Prostate gland (tissue), 2 donors: Measurements from ENCODE around the gene SIGLEC14. TPM values are rescaled to one million over a fixed set of nuclear protein-coding genes. Genes with fewer than 3 reads are reported as not detected.

Experiments
- DNase-seq: peaks from one replicate; pipeline ENCODE4 v3.0.0-alpha.2; 2019; ENCODE audit warnings: low spot score
- H3K27ac ChIP-seq, 2 donors: fragments of 200-600 bp; sonication (generic); 2 replicates each; pipeline ENCODE4 v1.5.1; 2017 to 2019
- H3K27me3 ChIP-seq: fragments of 200-600 bp; sonication (generic); replicated peaks from 2 replicates; pipeline ENCODE4 v1.5.1; 2019; ENCODE audit not compliant: insufficient read depth
- H3K36me3 ChIP-seq, 2 donors: fragments of 200-600 bp; sonication (generic); 1 replicate in 1 of 2; 2 replicates in 1 of 2; pipeline versions ENCODE4 v1.5.1 to v1.8.1; 2017 to 2019
- H3K4me1 ChIP-seq: fragments of 200-600 bp; sonication (generic); replicated peaks from 2 replicates; pipeline ENCODE4 v1.5.1; 2019
- H3K4me3 ChIP-seq, 2 donors: fragments of 200-600 bp; sonication (generic); 2 replicates each; pipeline ENCODE4 v1.5.1; 2017 to 2019
- H3K9me3 ChIP-seq: fragments of 200-600 bp; sonication (generic); 2 replicates; pipeline ENCODE4 v1.5.1; 2017
- POLR2A ChIP-seq: fragments of 450-650 bp; IDR thresholded peaks from one replicate; pipeline ENCODE4 v1.6.1; 2016; ENCODE audit warnings: antibody characterized with exemption, mild to moderate bottlenecking
- POLR2AphosphoS5 ChIP-seq: sonication (generic); formaldehyde crosslinking; IDR thresholded peaks from one replicate; pipeline ENCODE4 v1.6.1; 2017; ENCODE audit warnings: antibody characterized with exemption
- WGBS: methylation state at CpG from one replicate; pipeline ENCODE4 v1.1.5; 2018; 5-methylcytosine and 5-hydroxymethylcytosine counted together
- intact Hi-C: fragments of 100-400 bp; cut with DNase I; formaldehyde crosslinking; loops from one replicate; pipeline ENCODE4 v1.14.2; 2022
- total RNA-seq, 2 donors: library from RNA; depleted of rRNA; stranded (reverse); fragments of >200 nt; gene quantifications; one replicate each; pipeline ENCODE4 v1.1.0, GENCODE V29; 2016
- TF ChIP-seq, protein P1 (sequence below), 4 experiments: fragments of 200-600 bp in 2 of 4; fragments of 450-650 bp in 2 of 4; sonication (generic) in 2 of 4; IDR thresholded peaks; 1 replicate in 3 of 4; 2 replicates in 1 of 4; pipeline ENCODE4 v1.5.1; 2016 to 2019; ENCODE audit warnings: antibody characterized with exemption in 4 of 4, mild to moderate bottlenecking in 2 of 4, moderate library complexity in 2 of 4

The SIGLEC14 gene
- total RNA-seq, 2 donors from 2014 or later: 1.8 to 8.0 TPM

DNA sequence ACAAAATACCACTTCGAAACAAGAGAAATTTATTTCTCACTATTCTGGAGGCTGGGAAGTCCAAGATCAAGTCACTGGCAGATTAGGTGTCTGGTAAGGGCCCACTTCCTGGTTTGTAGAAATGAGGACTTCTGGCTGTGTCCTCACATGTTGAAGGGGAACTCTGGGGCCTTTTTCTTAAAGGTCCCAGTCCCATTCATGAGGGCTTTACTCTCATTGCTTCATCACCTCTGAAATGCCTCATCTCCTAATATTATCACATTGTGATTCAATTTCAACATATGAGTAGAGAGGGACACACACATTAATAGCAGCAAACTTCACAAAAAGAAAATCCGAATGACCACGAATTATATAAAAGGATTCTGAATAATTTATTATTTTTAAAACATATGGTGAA lies 21.6 kb upstream of the SIGLEC14 start:
- Histone ChIP-seq H3K27me3 (no peaks in the 10 kb centered on the region), H3K4me1 (no peaks in the 10 kb centered on the region), H3K9me3 (no peaks in the 10 kb centered on the region), H3K4me3 (no peak overlapping the region), H3K36me3 (no peaks in the 10 kb centered on the region), H3K27ac (no peak overlapping the region)
- no peak for DNase-seq
- 90% methylated on average over 3 of the region's 3 CpGs for WGBS
- intact Hi-C loops: loop anchor here (10.0 kb wide), 1 partner anchor 107 kb away; no protein-coding TSS in a partner anchor
- TF ChIP-seq POLR2AphosphoS5: no peak
- TF ChIP-seq, protein P1, sequence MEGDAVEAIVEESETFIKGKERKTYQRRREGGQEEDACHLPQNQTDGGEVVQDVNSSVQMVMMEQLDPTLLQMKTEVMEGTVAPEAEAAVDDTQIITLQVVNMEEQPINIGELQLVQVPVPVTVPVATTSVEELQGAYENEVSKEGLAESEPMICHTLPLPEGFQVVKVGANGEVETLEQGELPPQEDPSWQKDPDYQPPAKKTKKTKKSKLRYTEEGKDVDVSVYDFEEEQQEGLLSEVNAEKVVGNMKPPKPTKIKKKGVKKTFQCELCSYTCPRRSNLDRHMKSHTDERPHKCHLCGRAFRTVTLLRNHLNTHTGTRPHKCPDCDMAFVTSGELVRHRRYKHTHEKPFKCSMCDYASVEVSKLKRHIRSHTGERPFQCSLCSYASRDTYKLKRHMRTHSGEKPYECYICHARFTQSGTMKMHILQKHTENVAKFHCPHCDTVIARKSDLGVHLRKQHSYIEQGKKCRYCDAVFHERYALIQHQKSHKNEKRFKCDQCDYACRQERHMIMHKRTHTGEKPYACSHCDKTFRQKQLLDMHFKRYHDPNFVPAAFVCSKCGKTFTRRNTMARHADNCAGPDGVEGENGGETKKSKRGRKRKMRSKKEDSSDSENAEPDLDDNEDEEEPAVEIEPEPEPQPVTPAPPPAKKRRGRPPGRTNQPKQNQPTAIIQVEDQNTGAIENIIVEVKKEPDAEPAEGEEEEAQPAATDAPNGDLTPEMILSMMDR (IDR thresholded peaks at IDR 0.05): no peak
- TF ChIP-seq POLR2A: no peak

DNA sequence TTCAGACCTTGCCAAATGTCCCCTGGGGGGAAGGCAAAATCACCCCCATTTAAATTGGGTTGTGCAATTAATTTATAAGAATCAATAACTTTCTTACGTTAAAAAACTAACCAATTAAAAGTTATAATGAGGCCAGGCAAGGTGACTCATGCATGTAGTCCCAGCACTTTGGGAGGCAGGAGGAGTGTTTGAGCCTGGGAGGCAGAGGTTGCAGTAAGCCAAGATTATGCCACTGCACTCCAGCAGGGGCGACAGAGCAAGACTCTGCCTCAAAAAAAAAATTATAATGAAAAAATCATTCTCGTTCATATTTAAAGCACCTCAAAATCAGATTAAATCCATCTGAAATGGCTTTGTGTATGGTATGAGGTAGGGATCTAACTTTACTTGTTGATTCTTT lies 18.4 kb upstream of the SIGLEC14 start:
- H3K4me3 ChIP-seq: no peak overlapping the region
- DNase-seq: no peak
- H3K27me3 ChIP-seq: no peaks in the 10 kb centered on the region
- H3K4me1 ChIP-seq: no peaks in the 10 kb centered on the region
- TF ChIP-seq POLR2A (no peak), POLR2AphosphoS5 (no peak)
- no peaks in the 10 kb centered on the region for H3K36me3 ChIP-seq
- H3K27ac ChIP-seq: no peak overlapping the region
- intact Hi-C loops: loop anchor here (10.0 kb wide), 1 partner anchor 110 kb away; no protein-coding TSS in a partner anchor
- 44% methylated on average over 3 of the region's 3 CpGs for WGBS
- no peaks in the 10 kb centered on the region for H3K9me3 ChIP-seq

DNA sequence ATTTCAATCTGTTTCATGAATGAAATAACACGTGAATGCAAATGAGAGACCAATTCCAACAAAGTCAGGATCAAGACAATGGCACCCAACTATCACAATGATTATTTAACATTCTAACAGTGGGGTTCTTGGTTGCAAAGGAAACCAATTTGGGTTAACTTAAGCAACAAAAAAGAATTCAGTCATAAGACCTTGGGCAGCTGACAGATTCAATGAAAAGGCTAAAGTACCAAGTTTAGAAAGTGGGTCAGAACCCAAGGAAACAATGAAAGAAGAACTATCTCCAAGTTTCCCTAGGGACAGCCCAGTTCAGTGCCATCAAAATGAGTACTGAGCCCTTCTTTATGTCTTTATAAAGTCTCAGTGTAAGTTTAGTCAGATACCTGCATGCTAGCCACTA lies 17.5 kb upstream of the SIGLEC14 start:
- Histone ChIP-seq H3K27me3 (no peaks in the 10 kb centered on the region), H3K27ac (no peak overlapping the region), H3K9me3 (no peaks in the 10 kb centered on the region), H3K4me3 (no peak overlapping the region), H3K36me3 (no peaks in the 10 kb centered on the region), H3K4me1 (no peaks in the 10 kb centered on the region)
- 27% methylated on average over 1 of the region's 1 CpG for WGBS
- intact Hi-C loops: loop anchor here (10.0 kb wide), 1 partner anchor 111 kb away; no protein-coding TSS in a partner anchor
- DNase-seq: no peak
- TF ChIP-seq, protein P1 (IDR thresholded peaks at IDR 0.05): no peak
- TF ChIP-seq POLR2AphosphoS5 (no peak), POLR2A (no peak)

DNA sequence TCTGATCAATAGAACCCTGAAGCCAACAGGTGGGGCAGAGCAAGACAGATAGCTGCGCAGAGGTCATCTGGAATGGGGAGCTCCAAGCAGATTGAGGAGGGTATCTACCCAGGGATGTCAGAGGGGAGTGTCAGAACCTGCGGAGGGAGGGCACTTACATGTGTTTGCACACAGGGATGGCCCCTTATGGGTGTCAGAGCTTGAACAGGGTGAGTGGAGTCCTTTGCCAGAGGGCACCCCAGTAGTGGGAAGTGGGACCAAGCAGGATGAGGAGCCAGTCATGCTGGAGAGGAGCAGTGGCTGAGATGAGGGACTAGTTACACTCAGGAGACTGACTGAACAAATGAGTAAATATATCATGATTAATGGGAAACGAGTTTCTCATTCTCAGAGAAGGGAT lies 17.0 kb upstream of the SIGLEC14 start:
- no peaks in the 10 kb centered on the region for H3K4me1 ChIP-seq
- WGBS: 52% methylated on average over 3 of the region's 3 CpGs
- no peak for TF ChIP-seq POLR2A
- no peak for TF ChIP-seq POLR2AphosphoS5
- TF ChIP-seq, protein P1 (IDR thresholded peaks at IDR 0.05): no peak
- no peaks in the 10 kb centered on the region for H3K27me3 ChIP-seq
- intact Hi-C loops: loop anchor here (10.0 kb wide), 1 partner anchor 111 kb away; no protein-coding TSS in a partner anchor
- no peak overlapping the region for H3K4me3 ChIP-seq
- no peaks in the 10 kb centered on the region for H3K9me3 ChIP-seq
- no peak for DNase-seq
- H3K27ac ChIP-seq: no peak overlapping the region
- no peaks in the 10 kb centered on the region for H3K36me3 ChIP-seq

DNA sequence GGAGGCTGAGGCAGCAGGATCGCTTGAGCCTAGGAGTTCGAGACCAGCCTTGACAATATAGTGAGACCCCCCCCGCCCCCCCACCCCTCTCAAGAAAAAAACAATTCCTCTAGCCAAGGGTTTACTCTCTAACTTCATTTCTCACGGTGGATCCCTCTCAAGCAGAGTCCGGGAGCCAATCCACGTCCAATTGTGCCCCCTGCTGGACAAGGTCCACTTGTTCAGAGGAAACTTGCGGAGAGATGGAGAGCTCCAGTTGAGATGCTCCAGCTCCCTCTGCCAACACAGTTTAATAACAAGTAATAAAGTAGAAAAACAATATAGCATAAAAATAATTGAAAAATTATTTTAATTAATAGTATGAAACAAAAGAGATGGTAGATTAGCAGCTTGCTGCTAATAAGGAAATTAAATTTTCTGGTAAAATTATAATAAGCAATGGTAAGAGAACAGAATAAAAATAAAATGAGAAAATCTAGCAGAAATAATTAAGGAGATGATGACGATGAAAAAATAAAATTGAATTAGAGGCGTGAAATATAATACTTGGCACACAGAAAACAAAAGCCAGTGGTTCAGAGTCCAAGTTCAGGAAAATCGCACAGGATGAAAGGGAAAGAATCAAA lies 14.5 kb upstream of the SIGLEC14 start:
- 10% methylated on average over 10 of the region's 10 CpGs for WGBS
- Histone ChIP-seq H3K4me1 (no peaks in the 10 kb centered on the region), H3K9me3 (no peaks in the 10 kb centered on the region), H3K27ac (no peak overlapping the region), H3K27me3 (no peaks in the 10 kb centered on the region), H3K4me3 (no peak overlapping the region), H3K36me3 (no peaks in the 10 kb centered on the region)
- DNase-seq: peak; percentile 47
- intact Hi-C loops: loop anchor here (10.0 kb wide), 1 partner anchor 114 kb away; no protein-coding TSS in a partner anchor
- TF ChIP-seq, protein P1 (IDR thresholded peaks at IDR 0.05): peak in 3 of 4 experiments; percentile 46 to 50 (median 48)
- TF ChIP-seq POLR2AphosphoS5: no peak
